ENCODE data around the gene ARFIP1. TPM values are rescaled to one million over a fixed set of nuclear protein-coding genes. Genes with fewer than 3 reads are reported as not detected.

ARFIP1 gene
- total RNA-seq, 1 donor = 3.5 TPM

GRCh38 chr4:152959080-152959479 lies 179.3 kb downstream of the ARFIP1 start:
- peaks cover 4% of the 10 kb centered on the region for H3K4me1 ChIP-seq (ENCODE audit: insufficient read depth, low read length)

GRCh38 chr4:152960082-152960481 lies 180.3 kb downstream of the ARFIP1 start:
- no peaks in the 10 kb centered on the region for H3K27me3 ChIP-seq (ENCODE audit: insufficient read depth, low read length)
- H3K4me1 ChIP-seq (ENCODE audit: insufficient read depth, low read length) = peaks cover 4% of the 10 kb centered on the region
- no peak overlapping the region for H3K4me3 ChIP-seq (ENCODE audit: low read length)
- no peaks in the 10 kb centered on the region for H3K9me3 ChIP-seq (ENCODE audit: low read depth, low read length)

More at GRCh38 chr4:152959080-152959479, 179.3 kb downstream of the ARFIP1 start:
- no peak overlapping the region for H3K4me3 ChIP-seq (ENCODE audit: low read length)
- no peaks in the 10 kb centered on the region for H3K9me3 ChIP-seq (ENCODE audit: low read depth, low read length)
- no peaks in the 10 kb centered on the region for H3K27me3 ChIP-seq (ENCODE audit: insufficient read depth, low read length)

GRCh38 chr4:152961014-152961772 lies 181.4 kb downstream of the ARFIP1 start:
- no peak overlapping the region for H3K4me3 ChIP-seq (ENCODE audit: low read length)
- H3K27me3 ChIP-seq (ENCODE audit: insufficient read depth, low read length) = no peaks in the 10 kb centered on the region
- H3K9me3 ChIP-seq (ENCODE audit: low read depth, low read length) = no peaks in the 10 kb centered on the region
- H3K4me1 ChIP-seq (ENCODE audit: insufficient read depth, low read length) = peaks cover 4% of the 10 kb centered on the region

GRCh38 chr4:152961773-152962115 lies 182.0 kb downstream of the ARFIP1 start:
- H3K4me3 ChIP-seq (ENCODE audit: low read length) = no peak overlapping the region
- no peaks in the 10 kb centered on the region for H3K27me3 ChIP-seq (ENCODE audit: insufficient read depth, low read length)
- H3K4me1 ChIP-seq (ENCODE audit: insufficient read depth, low read length) = peaks cover 4% of the 10 kb centered on the region
- H3K9me3 ChIP-seq (ENCODE audit: low read depth, low read length) = no peaks in the 10 kb centered on the region

Other genes with a start within 250 kb of the ARFIP1 start
- gene FBXW7, start 243.9 kb upstream of the ARFIP1 start, total RNA-seq = 366 TPM
- 10.6 TPM for gene TMEM154, start 100.0 kb upstream of the ARFIP1 start, total RNA-seq
- gene TIGD4, start 224 bp upstream of the ARFIP1 start, total RNA-seq = under 0.01 TPM
- gene FHDC1, start 156.4 kb downstream of the ARFIP1 start, total RNA-seq = under 0.01 TPM

All from mononuclear cell (primary cell).